SKM-1 (cell line): ENCODE data around the gene RSU1.

Source experiments
- DNase-seq: peaks from one replicate; lab custom pipeline; 2025; ENCODE audit not compliant: unreplicated experiment; lab: John Stamatoyannopoulos, UW

RSU1 gene

DNA sequence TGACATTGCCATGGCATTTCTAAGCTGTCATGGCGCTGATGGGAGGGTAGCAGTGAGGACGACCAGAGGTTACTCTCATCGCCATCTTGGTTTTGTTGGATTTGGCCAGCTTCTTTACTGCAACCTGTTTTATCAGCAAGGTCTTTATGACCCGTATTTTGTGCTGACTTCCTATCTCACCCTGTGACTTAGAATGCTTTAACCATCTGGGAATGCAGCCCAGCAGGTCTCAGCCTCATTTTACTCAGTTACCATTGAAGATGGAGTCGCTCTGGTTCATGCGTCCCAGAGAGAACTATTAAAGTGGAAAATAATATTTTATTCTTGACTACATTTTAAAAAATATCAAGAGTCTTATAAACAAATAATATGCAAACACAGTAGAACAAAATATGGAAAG lies 131.7 kb downstream of the RSU1 start:
- no peak for DNase-seq

- DNase-seq, result no peak
Observed at GRCh38 chr10:16681521-16681920, 135.7 kb downstream of the RSU1 start.

- no peak for DNase-seq
Observed at GRCh38 chr10:16679511-16679910, 137.7 kb downstream of the RSU1 start.

DNA sequence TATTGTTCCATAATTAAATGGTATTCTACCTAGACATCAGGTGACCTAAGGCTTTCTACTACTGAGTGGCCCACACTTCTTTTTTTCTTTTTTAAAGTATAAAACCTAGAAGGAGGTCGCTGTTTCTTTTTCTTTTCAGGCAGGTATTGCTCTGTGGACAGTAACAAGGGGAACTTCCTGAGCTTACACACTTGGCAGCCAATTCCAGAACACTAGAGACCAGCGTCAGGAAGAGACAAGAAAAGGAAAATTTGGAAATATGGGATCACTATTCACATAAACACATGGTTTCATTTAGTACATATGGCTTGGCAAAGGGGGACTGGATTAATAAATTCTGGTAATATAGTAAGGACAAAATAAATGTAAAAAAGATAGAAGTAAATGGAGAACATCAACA lies 141.9 kb downstream of the RSU1 start:
- DNase-seq, result no peak

DNA sequence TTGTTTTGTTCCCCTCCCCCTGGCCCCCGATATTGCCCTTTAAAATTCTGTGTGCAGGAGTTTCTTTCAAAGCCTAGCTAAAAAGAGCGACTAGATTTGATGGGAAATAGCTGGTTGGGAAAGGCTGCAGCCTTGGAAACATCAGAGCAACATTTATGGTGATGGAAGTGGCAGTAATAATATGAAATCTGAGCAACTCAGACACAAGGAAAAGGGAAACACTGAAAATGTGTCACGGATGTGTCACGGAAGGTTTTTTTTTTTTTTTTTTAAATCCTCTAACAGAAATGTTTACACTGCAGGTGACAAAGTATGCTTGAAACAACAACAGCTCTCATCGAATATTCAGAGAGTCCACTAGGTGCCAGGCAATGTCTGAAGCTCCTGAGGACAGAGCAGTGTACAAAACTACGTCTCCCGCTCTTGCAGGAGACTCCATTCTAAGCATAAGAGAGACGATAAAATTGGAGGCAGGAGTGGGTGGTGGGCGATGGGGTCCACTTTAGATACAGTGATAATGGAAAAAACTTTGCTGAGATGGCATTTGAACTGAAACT lies 143.0 kb downstream of the RSU1 start:
- DNase-seq, result no peak

- no peak for DNase-seq
Observed at GRCh38 chr10:16673443-16673842, 143.8 kb downstream of the RSU1 start.

- no peak for DNase-seq
Observed at GRCh38 chr10:16663444-16663843, 153.8 kb downstream of the RSU1 start.

GRCh38 chr10:16662923-16663322 lies 154.3 kb downstream of the RSU1 start:
- no peak for DNase-seq

DNA sequence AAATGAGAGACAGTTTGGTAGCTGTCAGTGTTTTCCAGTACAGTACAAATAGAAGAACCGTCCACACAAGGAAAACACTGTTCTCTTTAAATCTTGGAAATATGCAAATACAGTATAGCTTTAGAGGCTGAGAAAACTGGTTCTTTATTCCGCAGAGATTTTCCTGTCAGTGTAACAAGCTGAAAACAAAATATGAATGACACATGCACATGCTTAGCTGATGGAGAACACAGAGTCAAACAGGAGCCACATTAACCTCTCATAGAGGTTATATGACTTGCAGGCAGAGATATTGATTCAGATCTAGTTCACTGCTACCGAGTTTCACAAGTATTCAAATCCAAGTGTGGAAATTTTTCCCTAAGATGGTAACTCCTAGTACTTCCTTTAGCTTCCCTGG lies 160.3 kb downstream of the RSU1 start:
- no peak for DNase-seq

- no peak for DNase-seq
Observed at GRCh38 chr10:16653224-16653623, 164.0 kb downstream of the RSU1 start.

GRCh38 chr10:16652154-16652553 lies 165.1 kb downstream of the RSU1 start:
- no peak for DNase-seq

DNA sequence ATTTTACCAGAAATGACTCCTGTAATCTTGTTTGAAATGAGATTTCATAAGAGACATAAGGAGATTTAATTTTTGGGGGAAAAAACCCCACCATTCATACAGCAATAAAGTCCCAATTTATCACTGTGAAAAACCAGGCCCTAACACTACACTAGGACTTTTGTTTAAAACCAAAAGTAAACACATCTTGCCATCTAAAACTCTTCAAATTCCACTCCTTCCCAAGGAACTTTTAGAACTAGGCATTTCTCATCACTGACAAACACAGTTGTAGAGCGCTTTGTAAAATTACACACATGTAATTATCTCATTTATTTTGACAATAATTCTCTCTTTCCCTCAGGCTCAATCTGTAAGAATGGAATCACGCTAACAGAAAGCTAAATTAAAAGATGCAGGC lies 167.5 kb downstream of the RSU1 start:
- no peak for DNase-seq

- DNase-seq, result no peak
Observed at GRCh38 chr10:16648366-16648765, 168.9 kb downstream of the RSU1 start.

GRCh38 chr10:16646181-16647059 lies 170.8 kb downstream of the RSU1 start:
- DNase-seq, result no peak

- no peak for DNase-seq
Observed at GRCh38 chr10:16644146-16644545, 173.1 kb downstream of the RSU1 start.

DNA sequence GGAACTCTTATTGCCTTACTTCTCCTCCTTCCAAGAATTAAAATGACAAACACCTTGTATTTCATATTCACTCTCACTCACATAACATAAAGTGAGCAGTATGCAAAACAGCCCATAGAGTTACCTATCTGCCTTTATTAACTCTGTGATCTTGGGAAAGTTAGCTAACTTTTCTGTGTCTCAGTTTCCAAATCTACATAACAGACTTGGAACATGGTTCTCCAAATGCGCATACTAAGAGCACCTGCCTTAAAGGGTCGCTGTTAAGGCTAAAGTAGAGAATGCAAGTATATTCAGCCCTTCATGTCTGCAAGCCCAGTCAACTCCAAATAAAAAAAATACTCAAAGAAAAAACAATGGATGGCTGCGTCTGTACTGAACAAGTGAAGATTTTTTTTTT lies 173.7 kb downstream of the RSU1 start:
- DNase-seq, result no peak

- DNase-seq, result no peak
Observed at GRCh38 chr10:16640153-16640552, 177.1 kb downstream of the RSU1 start.

GRCh38 chr10:16639471-16639870 lies 177.8 kb downstream of the RSU1 start:
- DNase-seq, result no peak

GRCh38 chr10:16632996-16633395 lies 184.2 kb downstream of the RSU1 start:
- DNase-seq, result no peak

- no peak for DNase-seq
Observed at GRCh38 chr10:16626697-16627096, 190.5 kb downstream of the RSU1 start.

GRCh38 chr10:16612981-16613355 lies 204.3 kb downstream of the RSU1 start:
- no peak for DNase-seq

DNA sequence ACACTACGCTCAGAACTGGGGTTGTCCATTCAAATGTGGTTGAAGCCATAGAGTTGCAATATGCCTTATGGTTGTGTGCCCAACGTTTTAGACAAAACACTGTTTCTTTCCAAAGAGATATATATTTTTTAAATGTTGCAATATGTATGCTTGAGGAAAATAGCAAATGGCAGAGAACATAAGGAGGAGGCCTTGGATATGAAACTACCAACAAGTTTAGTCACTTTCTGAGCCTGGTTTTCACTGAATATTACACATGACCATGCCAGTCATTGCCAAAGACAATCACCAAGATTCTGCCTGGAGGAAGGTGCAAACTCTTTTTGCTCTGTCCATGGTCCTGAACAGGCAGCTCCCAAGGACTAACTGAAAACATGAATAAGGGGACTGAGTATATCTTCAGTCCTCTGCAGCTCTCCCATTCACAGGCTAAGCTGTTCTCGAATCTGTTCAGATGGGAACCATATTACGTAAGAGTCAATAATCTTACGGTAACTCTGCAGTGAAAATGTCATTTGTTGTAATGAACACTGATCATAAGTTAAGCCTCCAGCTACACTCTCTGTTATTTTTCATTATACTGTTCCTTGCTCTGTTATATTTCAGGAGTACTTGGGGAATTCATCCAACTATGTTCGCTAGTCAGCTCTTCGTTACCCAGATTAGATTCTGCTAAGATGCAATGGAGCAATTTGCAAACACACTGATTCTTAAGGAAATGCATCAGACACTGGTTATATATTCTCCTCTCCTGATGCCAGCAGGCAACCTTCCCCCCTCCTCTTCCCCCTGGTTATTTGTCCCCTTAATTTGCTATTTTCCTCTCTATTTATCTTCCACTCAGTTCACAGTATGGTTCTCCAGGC lies 204.9 kb downstream of the RSU1 start:
- DNase-seq, result no peak
